Chondrocyte (in vitro differentiated cells): ENCODE data around the gene TET1. TPM values are rescaled to one million over a fixed set of nuclear protein-coding genes. Genes with fewer than 3 reads are reported as not detected.

ENCODE experiments used
- DNase-seq: peaks from one replicate; pipeline ENCODE4 v3.0.0; 2021; ENCODE audit warnings: mixed read lengths, low spot score
- H3K27ac Mint-ChIP-seq: one replicate; pipeline ENCODE4 v1.8.0; 2021; ENCODE audit warnings: mild to moderate bottlenecking, moderate library complexity, mixed read lengths; ENCODE audit not compliant: unreplicated experiment
- H3K27me3 Mint-ChIP-seq: 2 replicates; pipeline ENCODE4 v1.8.0; 2021; ENCODE audit warnings: low read depth, mixed read lengths
- H3K36me3 Mint-ChIP-seq: 2 replicates; pipeline ENCODE4 v1.8.0; 2021; ENCODE audit warnings: low read depth, mixed read lengths
- H3K4me1 Mint-ChIP-seq: 2 replicates; pipeline ENCODE4 v1.8.0; 2021; ENCODE audit warnings: low read depth, mild to moderate bottlenecking, mixed read lengths
- H3K4me3 Mint-ChIP-seq: one replicate; pipeline ENCODE4 v1.8.0; 2021; ENCODE audit warnings: mild to moderate bottlenecking, moderate library complexity, mixed read lengths; ENCODE audit not compliant: unreplicated experiment
- H3K9me3 Mint-ChIP-seq: 2 replicates; pipeline ENCODE4 v1.8.0; 2021; ENCODE audit warnings: low read depth, mixed read lengths
- total RNA-seq: library from RNA; stranded (reverse); gene quantifications from 3 replicates; pipeline ENCODE4 v1.2.1, GENCODE V29; 2021
- TF ChIP-seq, protein P1 (sequence below): fragments of 200-600 bp; sonication (generic); IDR thresholded peaks from 2 replicates; pipeline ENCODE4 v1.5.0; 2021; ENCODE audit warnings: antibody characterized with exemption, mild to moderate bottlenecking, moderate library complexity

TET1 gene
- total RNA-seq, 1 donor from 2014 or later = 9.7 TPM

DNA sequence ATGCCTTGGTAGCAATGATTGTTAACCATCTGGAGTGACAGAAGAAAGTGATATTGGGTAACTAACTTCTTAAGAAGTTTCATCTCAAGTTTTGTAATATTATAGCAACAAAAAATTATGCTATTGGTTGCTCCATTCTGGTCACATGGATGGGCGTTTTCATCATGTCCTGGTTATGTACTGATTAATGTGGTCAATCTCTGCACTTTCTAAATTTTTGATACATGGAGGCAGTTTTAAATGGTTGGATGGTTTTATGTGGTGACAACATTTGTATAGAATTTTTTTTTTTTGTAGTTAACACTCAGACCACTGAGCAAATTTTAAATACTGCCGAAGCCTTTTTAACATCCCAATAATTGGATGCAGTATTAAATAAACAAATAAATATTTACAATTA is 105.7 kb downstream of the TET1 start:
- peak overlapping the region; percentile 80 for H3K27ac Mint-ChIP-seq
- H3K4me1 Mint-ChIP-seq = peaks cover 26% of the 10 kb centered on the region
- H3K4me3 Mint-ChIP-seq = no peak overlapping the region
- H3K27me3 Mint-ChIP-seq = no peaks in the 10 kb centered on the region
- no peaks in the 10 kb centered on the region for H3K9me3 Mint-ChIP-seq
- peaks cover 6% of the 10 kb centered on the region for H3K36me3 Mint-ChIP-seq
- no peak for DNase-seq
- TF ChIP-seq, protein P1, sequence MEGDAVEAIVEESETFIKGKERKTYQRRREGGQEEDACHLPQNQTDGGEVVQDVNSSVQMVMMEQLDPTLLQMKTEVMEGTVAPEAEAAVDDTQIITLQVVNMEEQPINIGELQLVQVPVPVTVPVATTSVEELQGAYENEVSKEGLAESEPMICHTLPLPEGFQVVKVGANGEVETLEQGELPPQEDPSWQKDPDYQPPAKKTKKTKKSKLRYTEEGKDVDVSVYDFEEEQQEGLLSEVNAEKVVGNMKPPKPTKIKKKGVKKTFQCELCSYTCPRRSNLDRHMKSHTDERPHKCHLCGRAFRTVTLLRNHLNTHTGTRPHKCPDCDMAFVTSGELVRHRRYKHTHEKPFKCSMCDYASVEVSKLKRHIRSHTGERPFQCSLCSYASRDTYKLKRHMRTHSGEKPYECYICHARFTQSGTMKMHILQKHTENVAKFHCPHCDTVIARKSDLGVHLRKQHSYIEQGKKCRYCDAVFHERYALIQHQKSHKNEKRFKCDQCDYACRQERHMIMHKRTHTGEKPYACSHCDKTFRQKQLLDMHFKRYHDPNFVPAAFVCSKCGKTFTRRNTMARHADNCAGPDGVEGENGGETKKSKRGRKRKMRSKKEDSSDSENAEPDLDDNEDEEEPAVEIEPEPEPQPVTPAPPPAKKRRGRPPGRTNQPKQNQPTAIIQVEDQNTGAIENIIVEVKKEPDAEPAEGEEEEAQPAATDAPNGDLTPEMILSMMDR = no peak

DNA sequence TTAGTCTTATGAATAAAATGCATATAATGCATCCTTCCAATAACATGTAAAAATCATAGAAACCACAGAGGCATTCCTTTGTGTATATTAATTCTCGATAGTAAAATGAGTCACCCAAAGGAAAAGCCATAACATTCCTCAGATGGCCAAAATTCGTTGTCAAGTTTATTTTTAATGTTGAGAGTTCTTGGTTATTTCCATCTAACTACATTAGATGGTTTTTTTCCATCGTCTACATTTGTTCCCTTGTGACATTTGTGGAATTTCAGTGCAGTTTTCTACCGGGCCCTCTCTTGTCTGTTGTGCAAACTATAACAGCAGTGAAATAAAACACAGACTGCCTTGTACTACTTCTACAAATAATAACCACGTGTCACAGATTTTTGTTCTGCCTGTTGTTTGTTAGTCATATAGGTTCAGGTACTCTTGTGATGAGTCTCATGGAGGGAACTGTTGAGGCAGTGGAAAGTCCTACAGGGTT is 106.2 kb downstream of the TET1 start:
- Mint-ChIP-seq H3K4me1 (peaks cover 26% of the 10 kb centered on the region), H3K4me3 (no peak overlapping the region), H3K36me3 (peaks cover 6% of the 10 kb centered on the region), H3K9me3 (no peaks in the 10 kb centered on the region), H3K27me3 (no peaks in the 10 kb centered on the region), H3K27ac (peak overlapping the region; percentile 93)
- no peak for DNase-seq
- TF ChIP-seq, protein P1 = no peak

DNA sequence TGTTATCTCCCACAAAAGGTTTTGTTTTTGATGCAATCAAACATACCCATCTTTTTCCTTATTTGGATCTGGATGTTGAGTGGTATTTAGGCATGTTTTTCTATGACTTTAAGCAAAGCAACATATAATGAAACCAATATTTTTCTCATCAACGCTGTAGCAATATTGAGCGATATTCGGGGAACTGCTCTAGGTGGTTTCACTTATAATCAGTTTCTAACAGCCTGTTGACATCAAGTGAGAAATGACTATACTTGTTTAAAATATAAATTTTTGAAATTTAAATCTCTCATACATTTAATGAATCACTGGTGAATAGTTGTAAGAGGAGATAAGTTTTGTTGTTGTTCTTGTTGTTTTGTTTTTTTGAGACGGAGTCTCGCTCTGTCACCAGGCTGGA is 108.1 kb downstream of the TET1 start:
- peaks cover 8% of the 10 kb centered on the region for H3K36me3 Mint-ChIP-seq
- H3K27ac Mint-ChIP-seq = peak overlapping the region; percentile 93
- no peaks in the 10 kb centered on the region for H3K9me3 Mint-ChIP-seq
- H3K27me3 Mint-ChIP-seq = no peaks in the 10 kb centered on the region
- TF ChIP-seq, protein P1 = no peak
- H3K4me3 Mint-ChIP-seq = no peak overlapping the region
- no peak for DNase-seq
- H3K4me1 Mint-ChIP-seq = peaks cover 26% of the 10 kb centered on the region

DNA sequence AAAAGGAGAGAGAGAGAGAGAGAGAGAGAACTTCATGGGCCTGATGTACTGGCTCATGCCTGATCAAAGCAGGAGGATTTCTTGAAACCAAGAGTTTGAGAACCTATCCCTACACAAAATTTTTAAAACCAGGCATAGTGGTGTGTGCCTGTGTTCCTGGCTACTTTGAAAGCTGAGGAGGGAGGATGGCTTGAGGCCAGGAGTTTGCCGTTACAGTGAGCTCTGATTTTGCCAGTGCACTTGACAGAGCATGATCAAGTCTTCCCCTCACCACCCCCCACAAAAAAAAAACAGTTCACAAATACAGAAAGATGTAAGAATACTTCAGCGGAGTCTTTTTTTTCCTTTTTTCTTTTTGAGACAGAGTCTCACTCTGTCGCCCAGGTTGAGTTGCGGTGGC is 108.8 kb downstream of the TET1 start:
- DNase-seq = no peak
- H3K9me3 Mint-ChIP-seq = no peaks in the 10 kb centered on the region
- H3K36me3 Mint-ChIP-seq = peaks cover 9% of the 10 kb centered on the region
- no peak overlapping the region for H3K4me3 Mint-ChIP-seq
- H3K27me3 Mint-ChIP-seq = no peaks in the 10 kb centered on the region
- TF ChIP-seq, protein P1 = no peak
- peaks cover 26% of the 10 kb centered on the region for H3K4me1 Mint-ChIP-seq
- no peak overlapping the region for H3K27ac Mint-ChIP-seq

DNA sequence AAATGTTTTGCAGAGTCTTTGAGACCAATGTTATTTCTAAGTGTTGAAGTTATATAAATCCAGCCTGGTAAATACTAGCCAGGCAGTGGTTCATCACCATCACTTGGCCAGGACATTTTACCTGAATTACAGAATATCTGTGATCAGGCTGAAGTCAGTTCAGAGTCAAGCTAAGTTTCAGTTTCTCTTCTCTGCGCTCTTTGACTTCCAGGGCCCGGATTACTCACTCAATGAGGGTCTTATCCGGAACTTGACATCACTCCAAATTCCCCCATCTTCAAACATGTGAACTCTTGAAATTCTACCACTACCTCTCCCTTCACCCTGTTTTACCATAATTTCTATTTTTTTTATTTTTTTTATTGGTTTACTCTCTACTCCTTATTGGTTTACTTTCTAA is 124.3 kb downstream of the TET1 start:
- H3K36me3 Mint-ChIP-seq = peaks cover 24% of the 10 kb centered on the region

More for the DNA sequence above, 124.3 kb downstream of the TET1 start:
- DNase-seq = no peak
- Mint-ChIP-seq H3K4me1 (no peaks in the 10 kb centered on the region), H3K4me3 (no peak overlapping the region), H3K27me3 (no peaks in the 10 kb centered on the region), H3K9me3 (no peaks in the 10 kb centered on the region), H3K27ac (no peak overlapping the region)
- TF ChIP-seq, protein P1 = no peak
